Tongue (tissue), 2 donors: ENCODE measurements around the gene ELAC2. TPM values are rescaled to one million over a fixed set of nuclear protein-coding genes. Genes with fewer than 3 reads are reported as not detected.
"Not testable (repeated sequence)": the region's sequence is repeated elsewhere in the genome, so short reads cannot be mapped to it uniquely, and the experiment has no call there.

ENCODE experiments used
- DNase-seq: peaks from one replicate; pipeline ENCODE4 v3.0.0-alpha.2; 2015
- total RNA-seq: library from RNA; depleted of rRNA; stranded (reverse); fragments of >200 nt; gene quantifications from one replicate; pipeline ENCODE4 v1.2.3, GENCODE V29; 2014

The ELAC2 gene
- total RNA-seq, 1 donor from 2014 or later, result 78.2 TPM

DNA sequence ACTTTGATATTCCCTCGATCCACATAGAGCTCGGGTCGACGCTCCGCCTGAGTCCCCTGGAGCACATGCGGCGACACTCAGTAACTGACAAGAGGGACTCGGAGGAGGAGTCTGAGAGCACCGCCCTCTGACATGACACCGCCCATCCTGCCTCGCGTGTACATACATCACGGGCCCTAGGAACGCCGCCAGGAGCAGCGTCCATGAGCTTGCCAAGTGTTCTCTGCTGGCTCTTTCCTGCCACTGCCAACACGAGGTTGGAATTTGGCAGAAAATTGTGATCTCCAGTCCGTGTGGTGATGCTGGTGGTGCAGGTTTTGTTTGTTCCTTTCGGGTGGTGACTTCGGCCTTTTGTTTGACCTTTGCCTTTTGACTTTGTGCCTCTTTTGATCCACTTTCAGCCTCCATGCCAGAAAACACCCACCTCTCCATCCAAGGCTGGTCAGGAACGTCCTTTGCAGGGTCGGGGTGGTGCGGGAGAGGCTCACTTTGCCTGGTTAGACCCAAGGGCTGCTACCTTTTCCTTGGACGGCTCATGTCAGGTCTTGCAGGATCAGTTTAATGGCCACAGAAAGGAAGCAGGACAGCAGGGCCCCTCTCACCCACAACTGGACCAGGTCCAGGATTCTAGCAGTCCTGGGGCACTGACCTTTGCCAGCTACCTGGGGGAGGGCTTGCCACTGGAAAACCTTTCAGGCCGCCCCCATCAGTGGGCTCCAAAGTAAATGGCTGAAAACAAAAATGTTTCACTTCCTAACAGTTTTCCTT, 27.6 kb downstream of the ELAC2 start:
- no peak for DNase-seq

DNA sequence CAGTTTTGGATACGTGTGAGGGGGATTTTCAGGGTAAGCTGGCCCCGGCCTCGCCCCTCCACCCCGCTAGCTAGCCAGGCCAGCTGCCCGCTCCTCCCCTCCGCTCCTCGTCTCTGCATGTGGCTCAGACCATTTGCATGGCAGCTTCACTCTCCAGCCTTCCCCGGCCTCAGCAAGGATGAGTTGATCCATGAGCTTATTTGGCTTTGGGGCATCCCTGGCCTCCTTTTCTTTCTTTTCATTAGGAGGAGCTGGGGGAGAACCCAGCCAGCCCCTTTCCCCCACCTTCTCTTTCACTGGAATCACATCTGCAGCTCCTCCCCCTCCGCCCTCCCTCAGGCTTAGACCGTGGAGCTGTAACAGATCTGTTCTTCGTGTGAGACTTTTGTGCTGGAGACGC, 30.7 kb downstream of the ELAC2 start:
- DNase-seq, result no peak

DNA sequence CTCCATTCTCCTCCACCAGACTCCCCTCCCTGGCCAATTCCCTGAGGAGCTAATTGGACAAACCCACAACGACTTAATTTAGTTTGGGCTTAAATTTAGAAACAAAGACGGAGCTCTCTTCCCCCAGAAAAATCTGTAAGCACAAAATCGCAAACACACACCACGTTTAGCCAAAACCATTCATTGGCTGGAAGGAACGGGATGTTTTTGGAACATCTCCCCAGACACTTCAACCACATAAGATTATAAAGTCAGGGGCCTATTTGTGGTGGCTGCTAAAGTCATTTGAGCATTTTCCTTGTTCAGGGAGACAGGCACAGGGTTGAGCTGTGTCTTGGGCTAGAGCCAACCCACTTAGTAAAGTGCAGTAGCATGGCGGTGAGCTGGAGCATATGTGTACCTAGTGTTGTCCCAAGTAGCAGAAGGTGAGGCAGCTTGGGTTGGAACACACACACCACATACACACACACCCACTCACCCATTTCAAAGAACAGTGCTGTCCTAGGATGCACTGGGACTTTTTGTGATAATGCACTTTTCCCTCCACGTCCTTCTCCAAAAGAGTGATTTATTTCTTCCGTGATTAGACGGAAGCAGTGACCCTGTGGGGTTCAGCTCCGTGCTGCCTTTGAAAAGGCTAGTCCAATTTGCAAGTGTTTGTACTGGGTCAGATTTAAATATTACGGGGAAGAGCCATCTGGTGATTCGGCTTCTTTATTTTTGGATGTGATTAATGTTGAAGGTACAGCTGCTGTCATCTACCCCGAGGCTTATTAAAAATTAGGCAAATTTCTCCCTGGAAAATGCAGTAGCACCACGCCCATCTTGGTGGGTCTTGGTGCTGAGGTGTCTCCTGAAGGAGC, 32.2 kb downstream of the ELAC2 start:
- DNase-seq, result peak; percentile 57

DNA sequence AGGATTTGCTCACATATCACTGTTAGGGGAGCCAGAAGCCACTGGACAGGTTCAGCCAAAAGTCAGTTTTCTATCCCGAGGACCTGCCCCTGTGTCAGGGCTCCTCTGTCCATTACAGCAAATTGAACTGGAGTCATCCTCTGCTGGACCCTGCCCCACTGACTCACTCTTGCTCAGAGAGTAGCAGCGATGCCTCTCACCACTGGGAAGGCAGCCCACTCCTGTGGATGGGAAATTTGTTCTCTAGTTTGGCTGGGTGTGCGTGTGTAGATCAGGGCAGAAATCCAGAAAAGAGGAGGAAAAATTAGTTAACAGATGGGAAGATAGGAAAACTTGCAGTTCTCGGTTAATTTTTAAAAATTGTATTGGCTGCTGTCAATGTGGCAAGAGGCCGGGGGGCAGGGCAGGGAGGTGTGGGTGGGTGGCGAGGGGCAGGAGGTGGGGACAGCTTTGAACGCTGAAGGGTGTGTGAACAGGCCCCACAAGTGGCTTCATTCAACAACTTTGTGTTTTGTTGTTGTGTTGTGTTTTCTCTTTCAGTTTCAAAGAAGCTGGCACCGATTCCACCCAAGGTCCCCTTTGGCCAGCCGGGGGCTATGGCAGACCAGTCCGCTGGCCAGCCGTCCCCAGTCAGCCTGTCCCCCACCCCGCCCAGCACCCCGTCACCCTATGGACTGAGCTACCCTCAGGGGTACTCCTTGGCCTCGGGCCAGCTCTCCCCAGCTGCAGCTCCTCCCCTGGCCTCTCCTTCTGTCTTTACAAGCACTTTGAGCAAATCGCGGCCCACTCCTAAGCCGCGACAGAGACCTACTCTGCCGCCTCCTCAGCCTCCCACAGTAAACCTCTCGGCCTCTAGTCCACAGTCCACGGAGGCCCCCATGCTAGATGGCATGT, 33.6 kb downstream of the ELAC2 start:
- DNase-seq, result peak; percentile 88

DNA sequence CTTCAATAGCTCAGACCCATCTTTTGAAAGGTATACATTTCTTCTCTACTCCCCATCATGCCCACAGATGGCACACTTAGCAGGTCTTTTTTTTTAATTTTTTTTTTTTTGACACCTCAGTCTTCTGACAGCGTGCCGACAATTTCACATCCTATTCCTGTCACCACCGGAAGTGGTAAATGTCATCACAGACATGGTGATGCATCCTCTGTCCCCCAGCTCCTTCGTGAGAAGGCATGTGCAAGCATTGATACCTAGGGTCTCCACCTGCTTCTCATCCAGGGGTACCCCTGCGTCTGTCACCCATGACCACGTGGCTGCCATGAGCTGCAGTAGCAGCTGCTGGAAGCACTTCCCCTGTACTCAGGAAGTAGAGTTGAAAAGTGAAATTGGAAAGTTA, 35.6 kb downstream of the ELAC2 start:
- no peak for DNase-seq

DNA sequence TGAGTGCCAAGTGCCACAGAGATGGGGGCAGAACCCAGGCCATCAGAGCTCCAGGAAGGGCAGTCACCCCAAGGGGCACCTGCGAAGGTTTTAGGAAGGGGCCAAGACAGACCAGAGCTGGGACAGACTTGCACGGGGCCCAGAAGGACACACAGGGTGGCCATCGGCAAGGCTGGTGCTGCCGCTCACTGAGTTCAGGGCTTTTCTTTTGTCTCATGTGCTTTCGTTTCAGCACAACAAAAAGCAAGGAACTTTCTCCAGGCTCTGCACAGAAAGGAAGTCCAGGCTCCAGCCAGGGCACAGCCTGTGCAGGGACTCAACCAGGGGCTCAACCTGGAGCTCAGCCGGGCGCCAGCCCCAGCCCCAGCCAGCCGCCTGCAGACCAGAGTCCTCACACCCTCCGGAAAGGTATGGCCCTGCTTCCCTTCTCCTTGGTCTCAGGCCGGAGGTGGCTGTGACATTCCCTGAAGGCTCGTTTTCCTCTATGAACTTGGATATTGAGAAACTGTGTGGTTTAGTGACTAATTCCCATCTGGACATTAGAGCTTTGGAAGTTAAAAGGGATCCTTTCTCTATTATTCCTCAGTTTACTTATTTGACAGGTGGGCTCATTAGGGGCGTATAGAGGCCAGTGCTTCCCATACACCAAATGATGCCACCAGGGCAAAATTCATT, 37.9 kb downstream of the ELAC2 start:
- no peak for DNase-seq

DNA sequence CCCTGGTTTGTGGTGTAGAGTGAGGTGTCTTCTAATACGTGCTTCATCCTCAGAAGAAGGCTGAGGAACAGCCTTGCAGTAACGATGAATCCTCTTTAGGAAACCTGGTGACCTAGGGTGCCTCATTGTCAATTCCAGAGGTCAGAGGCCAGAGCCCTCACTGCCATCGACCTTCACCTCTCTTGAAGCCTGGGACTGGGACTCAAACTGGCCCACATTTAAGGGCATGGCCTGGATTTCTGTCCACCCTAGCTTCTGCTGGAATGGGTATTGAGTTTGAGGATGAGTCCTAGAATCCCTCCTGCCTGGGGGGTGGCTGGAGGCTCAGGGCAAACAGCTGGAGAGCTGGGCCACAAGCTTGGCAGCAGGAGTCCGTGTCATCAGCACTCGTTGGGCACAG, 38.6 kb downstream of the ELAC2 start:
- no peak for DNase-seq

DNA sequence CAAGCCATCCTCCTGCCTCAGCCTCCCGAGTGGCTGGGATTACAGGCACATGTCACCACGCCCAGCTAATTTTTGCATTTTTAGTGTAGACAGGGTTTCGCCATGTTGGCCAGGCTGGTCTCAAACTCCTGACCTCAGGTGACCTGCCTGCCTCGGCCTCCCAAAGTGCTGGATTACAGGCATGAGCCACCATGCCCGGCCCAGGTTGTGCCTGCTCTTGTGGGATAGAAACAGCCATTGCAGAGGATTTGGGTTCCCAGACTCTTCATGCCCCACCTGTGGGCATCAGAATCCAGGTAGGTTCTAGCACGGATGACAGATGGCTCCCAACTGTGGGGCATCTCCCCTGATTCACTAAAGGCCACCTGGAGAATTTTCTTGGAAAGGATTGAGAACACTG, 39.0 kb downstream of the ELAC2 start:
- not testable (repeated sequence) for DNase-seq

DNA sequence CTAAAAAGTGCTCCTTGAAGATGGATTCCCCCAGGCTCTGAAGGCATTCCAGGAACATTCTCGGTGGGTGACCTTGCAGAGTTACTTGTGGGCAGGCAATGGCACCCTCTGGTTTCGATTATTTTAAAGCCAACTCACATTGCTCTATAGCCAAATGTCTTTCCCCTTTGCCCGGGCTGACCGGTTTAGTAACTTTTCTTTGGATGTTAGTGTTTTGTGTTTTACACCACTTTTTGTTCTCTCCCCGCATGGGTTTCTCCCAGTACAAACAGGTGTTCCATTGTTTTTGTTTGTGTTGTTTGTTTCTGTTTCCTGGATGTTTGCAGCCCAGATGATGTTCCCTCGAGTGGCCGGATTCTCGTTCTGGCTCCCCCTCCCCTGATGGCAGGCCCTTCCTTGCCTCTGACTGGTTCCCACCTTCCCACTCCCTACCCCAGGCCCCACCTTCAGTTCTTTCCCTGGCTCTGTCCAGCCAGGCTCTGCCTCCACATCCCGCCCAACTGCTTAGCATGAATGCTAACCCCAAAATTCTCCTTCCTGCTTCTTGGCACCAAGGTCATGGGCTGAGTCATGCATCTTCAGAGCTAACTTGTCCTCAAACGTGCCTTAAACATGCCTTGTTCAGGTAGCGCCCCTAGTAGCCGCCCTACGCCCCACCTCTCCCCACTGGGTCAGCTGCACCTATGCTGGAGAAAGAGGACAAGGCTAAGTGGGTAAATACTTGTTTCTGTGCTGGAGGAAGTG, 40.6 kb downstream of the ELAC2 start:
- no peak for DNase-seq

DNA sequence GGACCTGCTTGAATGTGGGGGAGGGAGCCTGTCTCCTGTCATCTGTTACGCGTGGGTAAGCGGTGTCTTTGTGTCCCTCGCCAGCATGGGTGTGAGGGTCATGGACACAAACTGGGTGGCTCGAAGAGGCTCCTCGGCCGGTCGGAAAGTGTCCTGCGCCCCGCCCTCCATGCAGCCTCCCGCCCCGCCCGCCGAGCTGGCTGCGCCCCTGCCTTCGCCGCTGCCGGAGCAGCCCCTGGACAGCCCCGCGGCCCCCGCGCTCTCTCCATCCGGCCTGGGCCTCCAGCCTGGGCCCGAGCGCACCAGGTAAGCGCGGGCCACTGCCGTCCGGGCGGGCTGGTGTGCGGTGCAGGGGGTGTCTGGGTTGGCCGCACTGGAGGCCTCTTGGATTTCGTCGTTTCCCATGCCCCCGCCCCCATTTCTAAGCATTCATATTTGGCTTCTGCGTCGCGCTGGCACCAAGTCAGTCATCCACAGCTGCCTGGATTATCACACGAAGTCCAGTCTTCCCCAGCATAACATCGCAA, 43.8 kb downstream of the ELAC2 start:
- DNase-seq, result peak; percentile 80

DNA sequence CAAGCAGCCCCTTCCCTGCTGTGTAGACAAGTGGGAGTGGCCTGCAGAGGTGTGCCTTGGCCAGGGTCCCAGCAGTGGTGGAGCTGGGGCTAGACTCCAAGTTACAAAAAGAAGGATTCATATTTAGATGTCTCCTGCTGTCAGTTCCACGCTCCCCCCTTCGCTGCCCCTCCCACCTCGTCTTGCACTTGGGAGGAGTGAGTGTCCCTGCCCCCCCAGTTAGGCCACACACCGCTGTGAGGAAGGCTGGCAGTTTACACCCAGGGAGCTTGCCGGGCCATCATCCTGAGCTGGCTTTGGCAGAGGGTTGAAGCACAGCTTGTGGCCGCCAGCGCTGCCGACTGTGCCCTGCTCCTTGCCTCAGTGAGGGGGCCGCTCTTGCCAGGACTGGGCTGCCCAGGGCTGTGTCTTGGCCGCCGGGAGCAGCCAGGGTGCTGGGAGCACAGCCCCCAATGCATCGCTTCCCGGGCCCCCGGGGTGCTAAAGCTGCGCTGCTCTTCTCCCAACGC, 44.3 kb downstream of the ELAC2 start:
- peak; percentile 38 for DNase-seq

DNA sequence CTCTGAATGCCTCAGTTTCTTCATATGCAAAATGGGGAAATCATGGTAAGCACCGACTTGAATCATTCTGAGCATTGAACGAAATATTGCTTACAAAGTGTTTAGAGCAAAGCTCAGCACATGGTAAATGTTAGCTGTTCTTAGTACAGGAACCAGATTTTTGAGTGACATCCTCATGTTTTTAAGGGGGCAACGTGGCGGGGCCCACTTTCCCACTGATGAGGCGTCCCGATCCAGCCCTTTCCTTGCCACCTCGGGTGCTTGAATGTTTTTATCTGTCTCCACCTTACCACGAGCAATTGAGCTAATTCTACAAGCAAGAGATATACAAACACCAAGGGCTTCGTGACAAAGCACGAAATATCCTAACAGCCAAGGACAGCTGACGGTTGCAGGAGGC, 49.9 kb downstream of the ELAC2 start:
- DNase-seq, result no peak

DNA sequence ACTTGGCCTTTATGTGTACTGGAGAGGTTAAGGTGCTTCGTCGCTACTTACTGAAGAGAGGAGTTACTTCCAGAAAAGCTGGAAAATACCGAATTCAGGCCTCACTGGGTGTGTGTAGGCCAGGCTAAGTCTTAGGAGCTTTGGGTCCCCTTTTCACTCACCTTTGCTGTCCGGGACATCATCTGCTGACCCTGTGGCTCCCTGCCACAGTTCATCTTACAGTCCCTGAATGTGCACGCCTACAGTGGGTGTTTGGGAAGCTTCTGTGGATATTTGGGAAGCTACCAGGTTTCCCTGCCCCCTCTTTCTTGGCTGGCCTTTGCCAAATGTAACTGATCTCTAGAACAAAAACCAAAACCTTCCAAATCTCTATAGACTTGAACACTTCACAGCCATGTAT, 51.4 kb downstream of the ELAC2 start:
- DNase-seq, result no peak

DNA sequence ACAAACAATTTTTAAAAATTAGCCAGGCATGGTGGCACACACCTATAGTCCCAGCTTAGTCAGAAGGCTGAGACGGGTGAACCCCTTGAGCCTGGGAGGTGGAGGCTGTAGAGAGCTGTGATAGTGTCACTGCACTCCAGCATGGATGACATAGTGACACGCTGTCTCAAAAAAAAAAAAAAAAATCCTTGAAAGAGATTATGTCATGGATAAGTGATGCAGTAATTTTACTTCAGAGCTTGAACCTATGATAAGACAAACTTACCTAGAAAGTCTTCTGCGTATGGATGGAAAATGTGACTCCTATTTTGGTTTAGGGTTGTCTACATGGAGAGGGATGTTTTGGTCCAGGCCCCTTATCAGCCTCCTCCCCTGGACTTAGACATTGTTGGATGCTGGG, 51.8 kb downstream of the ELAC2 start:
- no peak for DNase-seq

DNA sequence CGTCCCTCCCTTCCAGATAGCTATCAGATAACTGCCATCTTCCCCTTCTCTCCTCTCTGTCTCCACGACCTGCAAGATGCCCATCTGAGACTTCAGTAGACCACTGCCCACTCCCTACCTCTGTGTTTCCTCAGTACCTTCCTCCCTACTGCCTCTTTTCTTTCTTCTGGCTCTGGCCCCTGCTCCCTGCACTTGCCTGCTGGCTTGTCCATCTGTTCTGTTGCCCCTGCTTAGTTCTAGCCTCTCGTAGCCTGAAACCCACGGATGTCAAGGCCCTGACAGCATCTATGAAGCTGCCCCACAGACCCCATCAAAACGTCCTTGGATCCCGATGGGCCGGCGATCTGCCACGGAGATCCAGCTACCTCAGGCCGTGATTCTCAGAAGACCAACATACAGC, 53.0 kb downstream of the ELAC2 start:
- no peak for DNase-seq

DNA sequence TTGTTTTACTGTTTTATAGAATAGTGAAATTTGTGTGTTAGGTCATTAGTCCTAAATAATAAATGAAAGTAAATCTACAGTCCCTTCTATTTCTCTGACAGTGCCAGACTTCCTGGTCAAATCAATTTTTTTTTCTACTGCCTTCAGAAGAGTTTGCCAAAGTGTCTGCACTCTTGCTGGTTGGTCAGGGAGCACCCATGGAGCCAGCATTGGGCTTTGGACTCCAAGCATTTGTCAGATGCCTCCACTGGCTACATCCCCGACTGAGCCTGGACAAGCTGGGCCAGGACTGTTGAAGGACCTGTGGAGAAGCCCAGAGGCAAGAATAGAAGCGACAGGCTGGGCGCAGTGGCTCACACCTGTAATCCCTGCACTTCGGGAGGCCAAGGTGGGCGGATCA, 53.7 kb downstream of the ELAC2 start:
- no peak for DNase-seq

DNA sequence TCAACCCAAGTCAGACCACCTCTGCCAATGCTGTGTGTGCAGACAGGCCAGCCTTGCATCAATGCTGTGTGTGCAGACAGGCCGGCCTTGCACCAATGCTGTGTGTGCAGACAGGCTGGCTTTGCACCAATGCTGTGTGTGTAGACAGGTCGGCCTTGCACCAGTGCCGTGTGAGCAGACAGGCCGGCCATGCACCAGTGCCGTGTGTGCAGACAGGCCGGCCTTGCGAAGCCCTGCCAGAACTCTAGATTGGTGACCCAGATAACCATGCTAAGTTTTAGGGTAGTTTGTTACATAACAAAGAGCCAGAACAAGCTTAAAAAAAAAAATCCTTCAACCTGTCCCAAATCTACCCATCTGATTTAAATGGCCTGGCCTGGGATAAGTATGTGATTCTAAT, 54.3 kb downstream of the ELAC2 start:
- DNase-seq, result no peak

DNA sequence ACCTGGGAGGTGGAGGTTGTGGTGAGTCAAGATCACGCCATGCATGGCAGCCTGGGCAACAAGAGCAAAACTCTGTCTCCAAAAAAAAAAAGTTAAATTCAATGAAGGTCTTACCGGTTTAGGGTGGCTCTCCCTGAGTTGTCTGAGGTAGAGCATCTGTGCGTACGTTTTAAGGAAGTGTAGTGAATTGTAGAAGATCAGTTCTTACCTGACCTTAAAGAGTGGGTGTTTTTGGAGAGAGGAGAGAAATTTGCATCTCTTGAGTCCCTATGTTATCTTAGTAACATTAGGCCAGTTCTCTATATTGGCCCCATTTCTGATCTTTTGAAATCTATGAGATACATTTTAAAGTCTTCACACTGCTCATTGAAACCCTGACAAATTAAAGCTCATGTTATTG, 56.2 kb downstream of the ELAC2 start:
- no peak for DNase-seq

DNA sequence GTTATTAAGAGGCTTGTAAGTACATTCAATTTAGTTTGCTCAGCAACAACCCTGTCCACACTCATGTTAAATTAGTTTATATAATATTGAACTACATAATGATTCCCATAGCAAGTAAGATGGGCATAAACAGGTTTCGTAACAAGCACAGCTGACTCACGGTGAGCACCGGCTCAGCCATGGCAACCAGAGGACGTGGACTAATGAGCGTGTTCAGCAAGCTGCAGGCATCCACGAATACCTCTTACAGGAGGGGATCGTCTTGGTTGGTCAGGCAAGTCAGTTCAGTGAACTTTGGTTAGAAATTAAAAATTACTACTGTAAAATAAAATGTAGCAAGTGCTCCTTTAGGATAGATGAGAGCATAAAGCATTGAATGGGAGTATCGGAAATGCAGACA, 58.4 kb downstream of the ELAC2 start:
- DNase-seq, result no peak

DNA sequence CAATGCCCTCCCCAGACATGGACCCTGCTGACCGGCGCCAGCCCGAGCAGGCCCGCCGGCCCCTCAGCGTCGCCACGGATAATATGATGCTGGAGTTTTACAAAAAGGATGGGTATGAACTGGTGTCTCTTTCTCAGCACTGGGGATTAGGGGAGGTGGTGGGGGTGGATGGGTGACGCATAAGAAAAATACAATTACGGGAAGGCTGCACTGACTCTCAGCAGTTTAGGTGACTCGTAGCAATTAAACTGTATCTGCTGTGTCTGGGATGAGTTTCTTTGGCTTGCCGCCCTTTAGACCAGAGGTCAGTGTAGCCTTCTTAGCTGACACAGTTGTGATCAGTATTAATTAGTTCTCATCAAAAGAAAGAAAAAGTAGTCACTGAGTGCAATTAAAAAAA, 59.0 kb downstream of the ELAC2 start:
- DNase-seq, result no peak

DNA sequence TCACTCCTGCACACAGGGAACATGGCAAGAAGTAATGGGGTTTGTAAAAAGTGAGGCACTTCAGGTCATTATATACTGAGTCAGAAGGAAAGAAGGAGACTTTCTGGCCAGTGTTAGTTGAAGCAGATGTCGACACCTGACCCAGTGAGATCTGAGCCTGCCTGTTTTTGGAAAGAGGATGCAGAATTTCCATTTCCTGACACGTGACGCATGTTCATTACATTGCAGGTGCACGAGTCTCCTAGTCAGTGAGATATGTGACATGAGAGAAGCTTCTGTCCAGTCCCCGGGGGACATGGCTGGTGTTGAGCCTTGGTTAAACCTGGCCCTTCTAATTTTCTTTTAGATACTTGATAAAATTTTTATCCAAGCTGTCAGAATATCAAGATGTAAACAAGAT, 62.3 kb downstream of the ELAC2 start:
- no peak for DNase-seq
